Stimulated activated CD8-positive, alpha-beta memory T cell treated with anti-CD3 and anti-CD28 coated beads, Interleukin-2, amount 100 ng/mL, for 1 hour (primary cell): ENCODE data around the gene TNFAIP8L1.
"Not testable (repeated sequence)": the region's sequence is repeated elsewhere in the genome, so short reads cannot be mapped to it uniquely, and the experiment has no call there.

ENCODE experiments used
- DNase-seq, 2 donors: peaks; one replicate each; pipeline ENCODE4 v3.0.0-alpha.2; 2020; ENCODE audit warnings: low read depth in 2 of 2

Gene TNFAIP8L1

GRCh38 chr19:4678881-4679790 is 39.8 kb downstream of the TNFAIP8L1 start:
- no peak for DNase-seq

GRCh38 chr19:4680021-4680420 is 40.7 kb downstream of the TNFAIP8L1 start:
- DNase-seq = not testable (repeated sequence)

GRCh38 chr19:4682417-4683200 is 43.3 kb downstream of the TNFAIP8L1 start:
- DNase-seq = no peak

- DNase-seq = no peak
Measured at GRCh38 chr19:4684312-4685095, 45.2 kb downstream of the TNFAIP8L1 start.

GRCh38 chr19:4686700-4687099 is 47.4 kb downstream of the TNFAIP8L1 start:
- DNase-seq = no peak

- no peak for DNase-seq
Measured at GRCh38 chr19:4687396-4687795, 48.1 kb downstream of the TNFAIP8L1 start.

GRCh38 chr19:4688587-4688986 is 49.3 kb downstream of the TNFAIP8L1 start:
- no peak for DNase-seq

- DNase-seq = no peak
Measured at GRCh38 chr19:4689403-4689802, 50.1 kb downstream of the TNFAIP8L1 start.

GRCh38 chr19:4690361-4690760 is 51.0 kb downstream of the TNFAIP8L1 start:
- no peak for DNase-seq

- DNase-seq = no peak
Measured at GRCh38 chr19:4691373-4691772, 52.1 kb downstream of the TNFAIP8L1 start.

GRCh38 chr19:4692251-4693077 is 53.1 kb downstream of the TNFAIP8L1 start:
- DNase-seq = no peak

GRCh38 chr19:4693078-4693350 is 53.7 kb downstream of the TNFAIP8L1 start:
- no peak for DNase-seq

GRCh38 chr19:4693471-4694121 is 54.3 kb downstream of the TNFAIP8L1 start:
- no peak for DNase-seq

GRCh38 chr19:4694211-4694987 is 55.1 kb downstream of the TNFAIP8L1 start:
- no peak for DNase-seq

GRCh38 chr19:4695224-4695731 is 56.0 kb downstream of the TNFAIP8L1 start:
- no peak for DNase-seq

GRCh38 chr19:4697304-4697703 is 58.0 kb downstream of the TNFAIP8L1 start:
- DNase-seq = no peak

GRCh38 chr19:4699826-4700692 is 60.7 kb downstream of the TNFAIP8L1 start:
- no peak for DNase-seq

- DNase-seq = no peak
Measured at GRCh38 chr19:4700693-4700970, 61.3 kb downstream of the TNFAIP8L1 start.

GRCh38 chr19:4701557-4701956 is 62.2 kb downstream of the TNFAIP8L1 start:
- no peak for DNase-seq
